OCI-LY1 (cell line): ENCODE measurements around the gene OR1S2.

Source experiments
- CTCF ChIP-seq: fragments of 200-600 bp; sonication (generic), shearing (Covaris generic); IDR thresholded peaks from 2 replicates; pipeline ENCODE4 v1.5.1; 2017; ENCODE audit warnings: mild to moderate bottlenecking, antibody characterized with exemption, low read length, moderate library complexity, mixed read lengths
- EZH2 ChIP-seq: fragments of 200-600 bp; sonication (generic), shearing (Covaris generic); IDR thresholded peaks from 2 replicates; pipeline ENCODE4 v1.8.0; 2017; ENCODE audit warnings: borderline replicate concordance, mixed run types, mild to moderate bottlenecking, antibody characterized with exemption, low read length, moderate library complexity, mixed read lengths

GRCh38 chr11:58204042-58204441, at the start of gene OR1S2:
- TF ChIP-seq CTCF (no peak), EZH2 (no peak)
